WI38 (cell line): ENCODE results near the gene SPATA22.

Source experiments
- H3K4me3 ChIP-seq: 2 replicates; pipeline ENCODE4 v1.5.1; 2011; ENCODE audit warnings: low read depth, mild to moderate bottlenecking, control low read depth, low read length
- CTCF ChIP-seq: IDR thresholded peaks from 2 replicates; pipeline ENCODE4 v1.5.1; 2012; ENCODE audit warnings: low read depth, mild to moderate bottlenecking, control low read depth, low read length

Gene SPATA22

GRCh38 chr17:3497101-3497500 is 25.5 kb upstream of the SPATA22 start:
- no peak overlapping the region for H3K4me3 ChIP-seq
- no peak for TF ChIP-seq CTCF

- H3K4me3 ChIP-seq: no peak overlapping the region
Observed at GRCh38 chr17:3485481-3486068, 14.0 kb upstream of the SPATA22 start.

GRCh38 chr17:3482852-3483251 is 11.2 kb upstream of the SPATA22 start:
- no peak overlapping the region for H3K4me3 ChIP-seq
- TF ChIP-seq CTCF: no peak

More at GRCh38 chr17:3485481-3486068, 14.0 kb upstream of the SPATA22 start:
- TF ChIP-seq CTCF: no peak

GRCh38 chr17:3479988-3480387 is 8.4 kb upstream of the SPATA22 start:
- no peak for TF ChIP-seq CTCF
- H3K4me3 ChIP-seq: no peak overlapping the region

- TF ChIP-seq CTCF: no peak
- H3K4me3 ChIP-seq: peak within 1 kb of the TSS; percentile 50
Observed at GRCh38 chr17:3475812-3476610, 4.4 kb upstream of the SPATA22 start, which contains the start of gene ASPA. Gene ASPA, plus strand, starts transcription at chr17:3475997. Its CDS starts 163 bp downstream, at chr17:3476160.

GRCh38 chr17:3475251-3475685 is 3.6 kb upstream of the SPATA22 start:
- no peak for TF ChIP-seq CTCF
- no peak overlapping the region for H3K4me3 ChIP-seq

GRCh38 chr17:3474212-3474611 is 2.6 kb upstream of the SPATA22 start:
- no peak overlapping the region for H3K4me3 ChIP-seq
- no peak for TF ChIP-seq CTCF
